Mesenchymal stem cell (in vitro differentiated cells and primary cell): ENCODE data around the gene SRSF1.

Source experiments
- DNase-seq: peaks from one replicate; pipeline ENCODE4 v3.0.0-alpha.2; 2013
- H2AFZ ChIP-seq: one replicate; pipeline ENCODE4 v1.6.1; 2013; ENCODE audit warnings: low read depth, mild to moderate bottlenecking, control low read depth, inconsistent platforms, low read length, moderate library complexity
- H2AK5ac ChIP-seq: 2 replicates; pipeline ENCODE4 v1.6.1; 2013; ENCODE audit warnings: low read length, moderate library complexity, mild to moderate bottlenecking, inconsistent platforms; ENCODE audit not compliant: severe bottlenecking
- H2BK120ac ChIP-seq: one replicate; pipeline ENCODE4 v1.6.1; 2013; ENCODE audit warnings: low read depth, mild to moderate bottlenecking, inconsistent platforms, low read length, moderate library complexity
- H2BK12ac ChIP-seq, 2 experiments: one replicate each; pipeline ENCODE4 v1.6.1; 2013; ENCODE audit warnings: inconsistent platforms in 2 of 2, low read length in 2 of 2, mild to moderate bottlenecking in 2 of 2, moderate library complexity in 2 of 2, control low read depth in 1 of 2
- H2BK15ac ChIP-seq: one replicate; pipeline ENCODE4 v1.6.1; 2013; ENCODE audit warnings: mild to moderate bottlenecking, low read depth, inconsistent platforms; ENCODE audit not compliant: poor library complexity, severe bottlenecking
- H2BK5ac ChIP-seq: 2 replicates; pipeline ENCODE4 v1.6.1; 2013; ENCODE audit warnings: low read depth, mild to moderate bottlenecking, low read length, control low read depth, inconsistent platforms; ENCODE audit not compliant: poor library complexity, severe bottlenecking
- H3K14ac ChIP-seq, 2 experiments: one replicate each; pipeline ENCODE4 v1.6.1; 2013; ENCODE audit warnings: inconsistent platforms in 2 of 2, low read length in 2 of 2, control low read depth in 1 of 2, mild to moderate bottlenecking in 1 of 2, moderate library complexity in 1 of 2
- H3K18ac ChIP-seq, 2 experiments: one replicate each; pipeline ENCODE4 v1.6.1; 2013; ENCODE audit warnings: inconsistent platforms in 2 of 2, low read length in 2 of 2, control low read depth in 1 of 2, low read depth in 1 of 2, mild to moderate bottlenecking in 1 of 2
- H3K23ac ChIP-seq, 2 experiments: one replicate each; pipeline ENCODE4 v1.6.1; 2013; ENCODE audit warnings: inconsistent platforms in 2 of 2, low read length in 2 of 2, mild to moderate bottlenecking in 2 of 2, moderate library complexity in 2 of 2, control low read depth in 1 of 2
- H3K27ac ChIP-seq: 2 replicates; pipeline ENCODE4 v1.5.1; 2013; ENCODE audit warnings: mild to moderate bottlenecking, moderate library complexity, low read length, control low read depth, inconsistent platforms; ENCODE audit not compliant: poor library complexity, severe bottlenecking
- H3K27me3 ChIP-seq, 2 experiments: 2 replicates each; pipeline versions ENCODE4 v1.6.1 to v1.7.0; 2013; ENCODE audit warnings: low read length in 2 of 2, mild to moderate bottlenecking in 2 of 2, moderate library complexity in 2 of 2, control low read depth in 1 of 2, inconsistent platforms in 1 of 2; ENCODE audit not compliant: control insufficient read depth in 1 of 2, insufficient read depth in 1 of 2
- H3K36me3 ChIP-seq, 2 experiments: 2 replicates each; pipeline versions ENCODE4 v1.6.1 to v1.7.0; 2013; ENCODE audit warnings: low read length in 2 of 2, control low read depth in 1 of 2, inconsistent platforms in 1 of 2, low read depth in 1 of 2, mild to moderate bottlenecking in 1 of 2; ENCODE audit not compliant: insufficient read depth in 2 of 2, control insufficient read depth in 1 of 2
- H3K4ac ChIP-seq, 2 experiments: one replicate each; pipeline ENCODE4 v1.6.1; 2013; ENCODE audit warnings: inconsistent platforms in 2 of 2, low read length in 2 of 2, mild to moderate bottlenecking in 2 of 2, moderate library complexity in 2 of 2, control low read depth in 1 of 2, low read depth in 1 of 2
- H3K4me1 ChIP-seq: 2 replicates; pipeline ENCODE4 v1.6.1; 2013; ENCODE audit warnings: low read depth, low read length, control low read depth; ENCODE audit not compliant: control insufficient read depth, insufficient read depth
- H3K4me2 ChIP-seq: 2 replicates; pipeline ENCODE4 v1.6.1; 2013; ENCODE audit warnings: low read length, mild to moderate bottlenecking, inconsistent platforms; ENCODE audit not compliant: poor library complexity, severe bottlenecking
- H3K4me3 ChIP-seq, 2 experiments: 2 replicates each; pipeline versions ENCODE4 v1.5.1 to v1.7.0; 2013; ENCODE audit warnings: low read length in 2 of 2, mild to moderate bottlenecking in 2 of 2, control low read depth in 1 of 2, low read depth in 1 of 2; ENCODE audit not compliant: insufficient read depth in 1 of 2
- H3K79me1 ChIP-seq: replicated peaks from 2 replicates; pipeline ENCODE4 v1.6.1; 2013; ENCODE audit warnings: mild to moderate bottlenecking, control low read depth, low read length, inconsistent platforms; ENCODE audit not compliant: poor library complexity, severe bottlenecking
- H3K9ac ChIP-seq: 2 replicates; pipeline ENCODE4 v1.7.0; 2013; ENCODE audit warnings: mild to moderate bottlenecking, low read length, moderate library complexity
- H3K9me3 ChIP-seq: 2 replicates; pipeline ENCODE4 v1.7.0; 2013; ENCODE audit warnings: mild to moderate bottlenecking, low read length; ENCODE audit not compliant: control insufficient read depth
- H4K8ac ChIP-seq: one replicate; pipeline ENCODE4 v1.6.1; 2013; ENCODE audit warnings: inconsistent platforms, mild to moderate bottlenecking, low read length, moderate library complexity
- H4K91ac ChIP-seq: one replicate; pipeline ENCODE4 v1.6.1; 2013; ENCODE audit warnings: mild to moderate bottlenecking, low read length, inconsistent platforms
- WGBS: methylation state at CpG from one replicate; pipeline ENCODE4 v1.1.7; 2013; ENCODE audit warnings: mixed read lengths; 5-methylcytosine and 5-hydroxymethylcytosine counted together

SRSF1 gene

GRCh38 chr17:58019039-58019438, 12.0 kb upstream of the SRSF1 start:
- no CpG with 5 or more reads among the region's 3 CpGs for WGBS

GRCh38 chr17:58010067-58010799, 3.2 kb upstream of the SRSF1 start:
- Histone ChIP-seq H3K79me1 (peaks cover 9% of the 10 kb centered on the region), H4K91ac (no peak overlapping the region), H2BK5ac (no peak overlapping the region), H3K36me3 (peaks cover 2 to 19% of the 10 kb centered on the region in 2 experiments), H3K14ac (no peak overlapping the region), H3K4ac (no peak overlapping the region), H3K27me3 (no peaks in the 10 kb centered on the region), H4K8ac (no peak overlapping the region), H3K9ac (no peak overlapping the region), H3K4me2 (no peak overlapping the region), H3K4me1 (peaks cover 4% of the 10 kb centered on the region), H2BK120ac (no peak overlapping the region), H2AK5ac (no peak overlapping the region), H3K23ac (no peak overlapping the region), H2BK15ac (no peak overlapping the region), H3K4me3 (no peak overlapping the region), H3K9me3 (no peaks in the 10 kb centered on the region), H3K27ac (no peak overlapping the region), H2BK12ac (no peak overlapping the region), H3K18ac (no peak overlapping the region), H2AFZ (no peak overlapping the region)
- WGBS: 98% methylated on average over 10 of the region's 10 CpGs
- no peak for DNase-seq

More at GRCh38 chr17:58019039-58019438, 12.0 kb upstream of the SRSF1 start:
- no peak overlapping the region for H3K27ac ChIP-seq
- no peak overlapping the region for H2BK15ac ChIP-seq
- H3K4me2 ChIP-seq: no peak overlapping the region
- no peak for DNase-seq
- no peaks in the 10 kb centered on the region for H3K4me1 ChIP-seq
- H3K36me3 ChIP-seq: no peaks in the 10 kb centered on the region
- no peak overlapping the region for H3K23ac ChIP-seq
- no peaks in the 10 kb centered on the region for H3K9me3 ChIP-seq
- H4K91ac ChIP-seq: no peak overlapping the region
- H3K4ac ChIP-seq: no peak overlapping the region
- no peak overlapping the region for H2AFZ ChIP-seq
- no peak overlapping the region for H3K9ac ChIP-seq
- H2AK5ac ChIP-seq: no peak overlapping the region
- H3K4me3 ChIP-seq: no peak overlapping the region
- H4K8ac ChIP-seq: no peak overlapping the region
- no peak overlapping the region for H3K18ac ChIP-seq
- H3K14ac ChIP-seq: no peak overlapping the region
- peaks cover 0 to 4% of the 10 kb centered on the region in 2 experiments for H3K27me3 ChIP-seq
- H2BK5ac ChIP-seq: no peak overlapping the region
- no peak overlapping the region for H2BK12ac ChIP-seq
- no peaks in the 10 kb centered on the region for H3K79me1 ChIP-seq
- H2BK120ac ChIP-seq: no peak overlapping the region

- Histone ChIP-seq H3K14ac (peak overlapping the region in 1 of 2 experiments; percentile 76), H4K8ac (peak overlapping the region; percentile 45), H2BK15ac (no peak overlapping the region), H2BK5ac (peak overlapping the region; percentile 37), H3K23ac (peak overlapping the region in 1 of 2 experiments; percentile 61), H2AK5ac (no peak overlapping the region), H3K4me3 (peak overlapping the region; percentile 58 to 98), H3K18ac (peak overlapping the region; percentile 42 to 70), H3K4me2 (peak overlapping the region; percentile 97), H3K4me1 (peaks cover 4% of the 10 kb centered on the region), H3K9ac (peak overlapping the region; percentile 100), H2BK12ac (no peak overlapping the region), H3K27me3 (no peaks in the 10 kb centered on the region), H3K36me3 (peaks cover 2 to 41% of the 10 kb centered on the region in 2 experiments), H2AFZ (peak overlapping the region; percentile 87), H3K79me1 (peaks cover 9% of the 10 kb centered on the region), H4K91ac (no peak overlapping the region), H3K9me3 (no peaks in the 10 kb centered on the region), H3K4ac (peak overlapping the region in 1 of 2 experiments; percentile 78), H3K27ac (peak overlapping the region; percentile 23), H2BK120ac (no peak overlapping the region)
- DNase-seq: no peak
- WGBS: 42% methylated on average over 44 of the region's 47 CpGs
These were observed 998 bp upstream of the SRSF1 start for GRCh38 chr17:58007781-58008706.

- under 1% methylated on average over 20 of the region's 20 CpGs for WGBS
These were observed 504 bp downstream of the SRSF1 start for GRCh38 chr17:58006560-58006923.

More at GRCh38 chr17:58006560-58006923, 504 bp downstream of the SRSF1 start:
- Histone ChIP-seq H2BK5ac (peak overlapping the region; percentile 51), H3K4ac (peak overlapping the region; percentile 54 to 100), H2AFZ (no peak overlapping the region), H3K4me1 (peaks cover 7% of the 10 kb centered on the region), H3K36me3 (peaks cover 6 to 53% of the 10 kb centered on the region in 2 experiments), H3K27ac (peak overlapping the region; percentile 92), H3K23ac (peak overlapping the region in 1 of 2 experiments; percentile 70), H3K4me2 (peak overlapping the region; percentile 94), H3K79me1 (peaks cover 5% of the 10 kb centered on the region), H2BK12ac (peak overlapping the region in 1 of 2 experiments; percentile 12), H2AK5ac (peak overlapping the region; percentile 27), H3K9ac (peak overlapping the region; percentile 100), H4K91ac (peak overlapping the region; percentile 74), H2BK120ac (peak overlapping the region; percentile 3), H2BK15ac (peak overlapping the region; percentile 37), H3K27me3 (no peaks in the 10 kb centered on the region), H3K18ac (peak overlapping the region; percentile 71 to 93), H3K14ac (peak overlapping the region in 1 of 2 experiments; percentile 82), H3K9me3 (no peaks in the 10 kb centered on the region), H3K4me3 (peak overlapping the region; percentile 73 to 98), H4K8ac (peak overlapping the region; percentile 38)
- peak; percentile 83 for DNase-seq
